ENCODE results near the gene CALCB.

The CALCB gene

GRCh38 chr11:15074206-15075161 is 1.1 kb downstream of the CALCB start:
- peak; percentile 91 to 93 for DNase-seq

GRCh38 chr11:15075162-15075526 is 1.8 kb downstream of the CALCB start:
- DNase-seq = no peak

- no peak for DNase-seq
Measured at GRCh38 chr11:15091175-15091574, 17.8 kb downstream of the CALCB start.

- DNase-seq = no peak
Measured at GRCh38 chr11:15091625-15092024, 18.2 kb downstream of the CALCB start.

GRCh38 chr11:15093432-15093831 is 20.0 kb downstream of the CALCB start:
- no peak for DNase-seq

- no peak for DNase-seq
Measured at GRCh38 chr11:15095736-15096228, 22.4 kb downstream of the CALCB start.

GRCh38 chr11:15097411-15097810 is 24.0 kb downstream of the CALCB start:
- DNase-seq = no peak

- no peak for DNase-seq
Measured at GRCh38 chr11:15099267-15099666, 25.9 kb downstream of the CALCB start.

- peak; percentile 43 to 51 for DNase-seq
Measured at GRCh38 chr11:15101072-15101709, 27.8 kb downstream of the CALCB start.

- DNase-seq = no peak
Measured at GRCh38 chr11:15104166-15104565, 30.8 kb downstream of the CALCB start.

- DNase-seq = no peak
Measured at GRCh38 chr11:15106201-15106965, 33.0 kb downstream of the CALCB start.

GRCh38 chr11:15107730-15108515 is 34.5 kb downstream of the CALCB start:
- no peak for DNase-seq

GRCh38 chr11:15108592-15109130 is 35.3 kb downstream of the CALCB start:
- no peak for DNase-seq

- no peak for DNase-seq
Measured at GRCh38 chr11:15109602-15110001, 36.2 kb downstream of the CALCB start.

GRCh38 chr11:15111215-15111614 is 37.8 kb downstream of the CALCB start:
- no peak for DNase-seq

GRCh38 chr11:15112131-15112541 is 38.7 kb downstream of the CALCB start:
- DNase-seq = no peak

- no peak for DNase-seq
Measured at GRCh38 chr11:15113381-15113780, 40.0 kb downstream of the CALCB start.

- DNase-seq = no peak
Measured at GRCh38 chr11:15114501-15115475, 41.4 kb downstream of the CALCB start, which contains the start of gene INSC. Gene INSC (plus strand): TSS chr11:15114923. CDS start chr11:15149175, 34,252 bp downstream.

GRCh38 chr11:15115686-15116085 is 42.3 kb downstream of the CALCB start:
- DNase-seq = no peak

GRCh38 chr11:15117751-15118150 is 44.4 kb downstream of the CALCB start:
- no peak for DNase-seq

GRCh38 chr11:15118431-15118830 is 45.0 kb downstream of the CALCB start:
- no peak for DNase-seq
